Right lobe of liver (tissue), 4 donors: ENCODE data around the gene COPB2.

Experiments used
- CTCF ChIP-seq, 4 donors: fragments of 200-600 bp in 3 of 4; fragments of 450-650 bp in 1 of 4; IDR thresholded peaks; one replicate each; pipeline versions ENCODE4 v1.5.1 to v1.8.0; 2016 to 2022; ENCODE audit warnings: antibody characterized with exemption in 4 of 4, mild to moderate bottlenecking in 2 of 4
- POLR2A ChIP-seq: fragments of 450-650 bp; IDR thresholded peaks from one replicate; pipeline ENCODE4 v1.6.1; 2017; ENCODE audit warnings: antibody characterized with exemption, mild to moderate bottlenecking
- donor health status: DM: no; HTN: no; CAD: no.
- donor health status: DM: no; HTN: no; CAD: no.
- donor health status: DM: no; HTN: yes; CAD: no.

- TF ChIP-seq CTCF (IDR thresholded peaks at IDR 0.05): no peak
- no peak for TF ChIP-seq POLR2A
These were observed 66.3 kb downstream of the COPB2 start for GRCh38 chr3:139323146-139323545.
